Duodenal mucosa (tissue), 2 donors: Measurements from ENCODE around the gene LRMDA.

Source experiments
- H3K27ac ChIP-seq: one replicate; pipeline ENCODE4 v1.7.0; 2013; ENCODE audit warnings: low read depth, low read length
- H3K27me3 ChIP-seq, 2 donors: one replicate each; pipeline ENCODE4 v1.7.0; 2013; ENCODE audit warnings: low read length in 2 of 2, control low read depth in 1 of 2; ENCODE audit not compliant: insufficient read depth in 2 of 2, control insufficient read depth in 1 of 2
- H3K36me3 ChIP-seq, 2 donors: one replicate each; pipeline ENCODE4 v1.7.0; 2013; ENCODE audit warnings: low read length in 2 of 2, control low read depth in 1 of 2; ENCODE audit not compliant: insufficient read depth in 2 of 2, control insufficient read depth in 1 of 2
- H3K4me1 ChIP-seq, 2 donors: one replicate each; pipeline ENCODE4 v1.7.0; 2013; ENCODE audit warnings: low read length in 2 of 2, control low read depth in 1 of 2; ENCODE audit not compliant: insufficient read depth in 2 of 2, control insufficient read depth in 1 of 2
- H3K4me3 ChIP-seq, 2 donors: one replicate each; pipeline ENCODE4 v1.7.0; 2013; ENCODE audit warnings: low read length in 2 of 2, low read depth in 1 of 2
- H3K9ac ChIP-seq, 2 donors: one replicate each; pipeline ENCODE4 v1.7.0; 2013; ENCODE audit warnings: low read length in 2 of 2, low read depth in 1 of 2
- H3K9me3 ChIP-seq, 2 donors: one replicate each; pipeline ENCODE4 v1.7.0; 2013; ENCODE audit warnings: low read length in 2 of 2, control low read depth in 1 of 2; ENCODE audit not compliant: control insufficient read depth in 1 of 2

The LRMDA gene

DNA sequence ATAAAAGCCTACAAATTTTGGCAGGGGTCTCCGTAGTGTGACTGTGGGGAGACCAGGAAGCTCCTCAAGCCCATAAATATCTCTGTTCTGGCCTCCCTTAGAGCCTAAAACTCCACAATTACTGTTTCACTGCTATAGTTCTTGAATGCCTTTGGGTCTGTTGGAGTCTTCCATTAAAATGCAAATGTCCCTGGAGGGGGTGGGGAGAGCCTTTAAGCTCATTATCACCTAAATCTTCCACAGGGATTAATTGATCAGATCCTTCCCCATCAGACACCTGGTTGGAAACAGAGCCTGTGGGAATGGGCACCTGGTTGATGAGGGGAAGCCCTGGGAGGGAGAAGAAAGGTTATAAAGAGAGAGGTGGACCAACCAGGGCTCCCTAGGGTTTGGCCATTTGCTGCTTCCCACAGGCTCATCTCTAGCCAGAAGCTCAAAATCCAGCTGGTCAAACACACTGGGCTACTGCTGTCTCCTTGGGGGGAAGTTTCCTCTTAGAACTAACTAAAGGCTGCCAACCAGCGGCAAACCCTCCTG is 718.2 kb downstream of the LRMDA start:
- H3K9me3 ChIP-seq, result no peaks in the 10 kb centered on the region
- H3K36me3 ChIP-seq, result no peaks in the 10 kb centered on the region
- no peaks in the 10 kb centered on the region for H3K27me3 ChIP-seq
- H3K4me3 ChIP-seq, result no peak overlapping the region
- H3K9ac ChIP-seq, result no peak overlapping the region
- peaks cover 8 to 11% of the 10 kb centered on the region in 2 donors for H3K4me1 ChIP-seq
- H3K27ac ChIP-seq, result no peak overlapping the region

DNA sequence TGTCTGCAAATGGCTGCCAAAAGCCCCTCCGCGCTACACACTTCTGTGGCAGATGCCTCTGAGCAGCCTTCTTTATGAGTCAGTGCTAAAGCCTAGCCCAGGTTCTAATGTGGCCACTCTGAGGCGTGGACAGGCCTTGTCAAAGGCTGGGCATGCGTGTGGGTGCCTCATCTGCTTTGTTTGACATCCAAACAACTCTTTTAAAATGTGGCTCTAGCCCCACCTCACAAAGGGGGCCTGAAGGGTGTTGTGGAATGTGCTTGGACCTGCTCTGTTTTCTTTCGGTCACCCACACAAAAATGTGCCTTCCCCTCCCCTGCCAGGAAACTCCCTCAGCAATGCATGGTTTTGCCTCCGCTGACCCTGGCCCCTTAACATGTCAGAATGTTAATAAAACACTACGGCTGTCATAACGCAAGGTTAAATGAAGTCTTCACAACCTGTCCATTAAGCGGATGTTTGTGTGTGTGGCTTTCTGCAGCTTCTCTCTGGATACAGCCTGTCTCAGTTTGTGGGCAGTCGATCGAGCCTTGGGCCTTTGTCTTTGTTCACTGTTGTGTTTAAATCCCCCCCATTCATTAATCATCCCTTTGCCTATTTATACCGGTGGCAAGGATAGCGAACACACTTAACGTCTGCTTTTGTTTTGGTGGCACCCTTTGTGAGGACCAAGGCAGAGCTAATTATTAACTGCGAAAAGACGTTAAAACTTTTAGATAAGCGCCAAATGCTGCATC is 718.9 kb downstream of the LRMDA start:
- H3K4me1 ChIP-seq, result peaks cover 8 to 11% of the 10 kb centered on the region in 2 donors
- H3K9me3 ChIP-seq, result no peaks in the 10 kb centered on the region
- H3K9ac ChIP-seq, result no peak overlapping the region
- H3K4me3 ChIP-seq, result peak overlapping the region; percentile 21 to 34
- no peaks in the 10 kb centered on the region for H3K27me3 ChIP-seq
- no peaks in the 10 kb centered on the region for H3K36me3 ChIP-seq
- no peak overlapping the region for H3K27ac ChIP-seq

DNA sequence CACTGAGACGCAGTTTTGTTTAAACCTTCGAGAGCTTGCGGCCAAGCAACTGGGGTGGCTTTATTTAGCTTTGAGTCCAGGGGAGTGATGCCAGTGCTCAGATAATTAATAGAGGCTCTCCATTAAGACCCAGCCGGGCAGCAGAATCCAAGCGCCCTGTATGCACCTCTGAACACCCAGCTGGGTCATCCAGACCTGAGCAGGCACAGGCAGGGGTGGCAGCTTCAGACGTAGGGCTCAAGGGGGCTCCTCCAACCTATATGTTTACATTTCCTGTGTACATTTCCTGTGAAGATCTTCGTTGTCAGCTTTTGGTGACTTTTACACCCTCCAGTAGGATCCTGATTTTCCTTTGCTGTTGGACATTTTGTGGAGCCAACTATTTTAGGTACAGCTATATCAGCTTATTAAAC is 719.5 kb downstream of the LRMDA start:
- Histone ChIP-seq H3K9ac (no peak overlapping the region), H3K36me3 (no peaks in the 10 kb centered on the region), H3K27me3 (no peaks in the 10 kb centered on the region), H3K27ac (no peak overlapping the region), H3K4me1 (peaks cover 8 to 11% of the 10 kb centered on the region in 2 donors), H3K9me3 (no peaks in the 10 kb centered on the region), H3K4me3 (peak overlapping the region; percentile 21 to 34)

DNA sequence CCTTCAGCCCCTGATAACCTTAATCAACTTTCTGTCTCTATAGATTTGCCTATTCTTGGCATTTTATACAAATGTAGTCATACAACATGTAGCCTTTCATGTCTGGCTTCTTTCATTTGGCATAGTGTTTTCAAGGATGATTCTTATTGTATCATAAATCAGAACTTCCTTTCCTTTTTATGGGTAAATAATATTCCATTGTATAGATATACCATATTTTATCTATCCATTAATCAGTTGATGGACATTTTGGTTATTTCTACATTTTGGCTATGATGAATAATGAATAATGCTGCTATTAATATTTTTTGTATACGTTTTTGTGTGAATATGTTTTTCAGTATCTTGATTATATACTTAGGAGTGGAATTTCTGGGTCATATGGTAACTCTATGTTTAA is 720.8 kb downstream of the LRMDA start:
- H3K27ac ChIP-seq, result no peak overlapping the region
- no peaks in the 10 kb centered on the region for H3K36me3 ChIP-seq
- H3K27me3 ChIP-seq, result no peaks in the 10 kb centered on the region
- no peak overlapping the region for H3K9ac ChIP-seq
- H3K4me3 ChIP-seq, result no peak overlapping the region
- H3K9me3 ChIP-seq, result no peaks in the 10 kb centered on the region
- peaks cover 8 to 11% of the 10 kb centered on the region in 2 donors for H3K4me1 ChIP-seq

DNA sequence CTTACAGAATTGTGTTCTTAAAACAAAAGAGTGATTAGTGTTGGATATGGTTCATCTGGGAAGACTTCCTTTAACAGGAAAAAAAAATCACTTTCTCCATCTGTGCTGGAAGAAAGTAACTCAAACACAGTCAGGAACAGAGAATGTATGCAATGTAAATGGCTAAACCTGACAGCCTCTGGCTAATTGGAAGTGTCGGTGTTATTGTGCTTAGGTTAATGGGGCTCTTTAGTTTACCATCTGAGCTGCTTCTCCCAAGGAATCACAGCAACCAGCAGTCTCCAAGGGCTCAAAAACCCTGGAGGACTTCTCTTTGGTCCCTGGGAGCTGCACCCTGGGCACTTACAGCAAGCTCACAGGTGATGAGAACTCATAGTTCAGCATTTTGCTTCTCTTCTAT is 724.5 kb downstream of the LRMDA start:
- H3K4me1 ChIP-seq, result peaks cover 0 to 3% of the 10 kb centered on the region in 2 donors
- no peak overlapping the region for H3K4me3 ChIP-seq
- no peak overlapping the region for H3K27ac ChIP-seq
- H3K9ac ChIP-seq, result no peak overlapping the region
- no peaks in the 10 kb centered on the region for H3K27me3 ChIP-seq
- H3K36me3 ChIP-seq, result no peaks in the 10 kb centered on the region
- no peaks in the 10 kb centered on the region for H3K9me3 ChIP-seq

DNA sequence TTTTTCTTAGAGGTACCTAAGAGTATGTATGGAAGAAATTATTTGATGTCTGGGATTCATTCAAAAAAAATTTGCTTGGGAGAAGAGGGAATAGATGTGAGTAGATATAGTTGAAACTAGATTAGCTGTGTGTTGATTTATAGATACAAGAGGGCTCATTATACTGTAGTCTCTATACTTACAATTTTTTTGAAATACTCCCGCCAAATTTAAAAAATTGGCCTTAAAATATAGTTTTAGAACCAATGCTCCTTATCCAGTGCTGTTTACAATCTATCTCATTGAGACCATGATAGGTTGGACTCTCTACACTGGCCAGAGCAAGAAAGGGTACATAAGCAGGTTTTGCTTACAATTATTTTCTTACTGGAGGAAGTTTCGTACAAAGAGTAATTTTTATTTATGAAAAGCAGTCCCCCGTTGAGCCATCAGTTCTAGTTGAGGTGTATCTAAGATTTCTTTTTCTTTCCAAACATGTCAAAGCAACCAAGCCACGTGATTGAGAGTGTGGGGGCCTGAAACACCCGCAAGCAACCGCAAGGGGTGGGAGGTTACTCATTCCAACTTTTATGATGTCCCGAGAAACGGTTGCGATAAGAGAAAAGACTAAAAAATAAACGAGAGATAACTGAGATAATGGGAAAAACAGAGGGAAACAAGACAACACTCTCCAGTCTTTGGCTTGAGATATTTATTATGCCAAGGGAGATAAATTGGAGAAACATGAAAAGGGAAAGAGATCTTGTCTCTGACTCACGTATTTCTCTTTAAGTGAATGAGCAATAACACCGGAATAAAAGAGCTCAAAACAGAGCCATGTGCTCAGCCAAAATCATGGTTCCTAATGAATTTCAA is 729.2 kb downstream of the LRMDA start:
- no peak overlapping the region for H3K9ac ChIP-seq
- no peaks in the 10 kb centered on the region for H3K4me1 ChIP-seq
- H3K36me3 ChIP-seq, result no peaks in the 10 kb centered on the region
- no peak overlapping the region for H3K4me3 ChIP-seq
- H3K9me3 ChIP-seq, result no peaks in the 10 kb centered on the region
- H3K27ac ChIP-seq, result no peak overlapping the region
- no peaks in the 10 kb centered on the region for H3K27me3 ChIP-seq

DNA sequence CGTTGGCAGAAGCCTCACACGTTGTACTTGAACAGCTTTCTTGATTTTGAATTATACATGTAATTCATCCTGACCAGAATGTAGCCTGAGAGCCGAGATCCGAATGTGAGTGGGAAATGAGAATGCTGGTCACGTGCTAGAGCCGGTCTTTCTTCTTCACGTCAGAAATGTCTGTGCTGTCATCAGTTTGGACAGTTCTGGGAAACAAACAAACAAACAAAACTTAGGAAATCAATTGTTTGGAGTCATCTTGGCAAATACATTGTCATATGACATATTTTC is 729.8 kb downstream of the LRMDA start:
- Histone ChIP-seq H3K27ac (no peak overlapping the region), H3K27me3 (no peaks in the 10 kb centered on the region), H3K36me3 (no peaks in the 10 kb centered on the region), H3K9ac (no peak overlapping the region), H3K4me1 (no peaks in the 10 kb centered on the region), H3K9me3 (no peaks in the 10 kb centered on the region), H3K4me3 (no peak overlapping the region)

DNA sequence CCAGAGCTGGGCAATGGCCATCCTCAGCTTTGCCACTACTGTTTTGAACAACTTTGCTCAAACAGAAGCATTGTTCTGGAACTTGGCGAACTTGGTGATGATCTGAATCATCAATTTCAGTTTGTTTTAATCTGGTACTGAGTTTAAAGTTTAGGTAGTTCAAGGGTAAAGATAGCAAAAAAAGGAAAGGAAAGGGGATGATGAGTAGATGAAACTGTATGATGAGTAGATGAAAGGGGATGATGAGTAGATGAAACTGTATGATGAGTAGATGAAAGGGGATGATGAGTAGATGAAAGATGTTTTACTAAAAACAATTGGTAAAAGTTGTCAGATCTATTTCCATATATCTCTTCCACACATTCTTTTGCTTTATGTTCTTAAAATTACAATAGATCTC is 737.0 kb downstream of the LRMDA start:
- Histone ChIP-seq H3K4me1 (no peaks in the 10 kb centered on the region), H3K36me3 (no peaks in the 10 kb centered on the region), H3K27ac (no peak overlapping the region), H3K9ac (no peak overlapping the region), H3K27me3 (no peaks in the 10 kb centered on the region), H3K9me3 (no peaks in the 10 kb centered on the region), H3K4me3 (no peak overlapping the region)

DNA sequence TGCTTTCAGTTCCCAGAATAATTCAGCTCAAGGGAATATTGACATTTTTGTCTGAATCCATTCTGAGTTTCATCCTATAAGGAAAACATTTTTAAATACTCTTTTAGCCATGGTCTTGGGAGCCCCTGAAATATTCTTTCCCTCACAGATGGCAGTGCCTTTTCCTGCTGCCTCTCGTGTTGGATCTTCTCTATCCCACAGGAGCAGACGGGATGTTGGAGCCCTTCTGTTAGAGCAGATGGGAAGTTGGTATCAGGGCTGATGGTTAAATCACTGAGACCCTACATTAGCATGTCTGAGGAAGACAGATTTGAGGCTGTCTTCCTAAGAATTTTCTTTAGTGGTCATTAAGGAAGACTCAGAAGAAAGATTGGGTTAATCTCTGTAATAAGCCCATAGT is 737.8 kb downstream of the LRMDA start:
- H3K27me3 ChIP-seq, result no peaks in the 10 kb centered on the region
- no peak overlapping the region for H3K4me3 ChIP-seq
- H3K4me1 ChIP-seq, result no peaks in the 10 kb centered on the region
- no peaks in the 10 kb centered on the region for H3K9me3 ChIP-seq
- no peak overlapping the region for H3K9ac ChIP-seq
- no peak overlapping the region for H3K27ac ChIP-seq
- no peaks in the 10 kb centered on the region for H3K36me3 ChIP-seq

DNA sequence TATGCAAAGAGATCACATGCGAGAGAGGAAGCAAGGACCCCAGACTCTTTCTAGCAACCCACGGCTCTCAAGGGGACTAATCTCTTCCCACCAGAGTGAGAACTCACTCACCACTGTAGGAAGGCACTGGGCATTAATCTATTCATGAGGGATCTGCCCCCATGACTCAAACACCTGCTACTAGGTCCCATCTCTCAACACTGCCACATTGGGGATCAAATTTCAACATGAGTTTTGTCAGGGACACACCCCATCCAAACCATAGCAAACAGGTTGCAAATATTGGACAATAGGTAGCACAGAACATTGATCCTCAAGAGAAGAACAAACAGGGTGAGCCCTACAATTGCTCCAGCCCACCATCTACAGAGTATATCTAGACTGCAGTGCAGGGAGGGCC is 740.6 kb downstream of the LRMDA start:
- Histone ChIP-seq H3K9me3 (no peaks in the 10 kb centered on the region), H3K27me3 (no peaks in the 10 kb centered on the region), H3K4me3 (no peak overlapping the region), H3K27ac (no peak overlapping the region), H3K4me1 (no peaks in the 10 kb centered on the region), H3K9ac (no peak overlapping the region), H3K36me3 (no peaks in the 10 kb centered on the region)
